NCI-H1417 (cell line): ENCODE data around the gene PRSS56.
"Not testable (repeated sequence)": the region's sequence is repeated elsewhere in the genome, so short reads cannot be mapped to it uniquely, and the experiment has no call there.

ENCODE experiments used
- DNase-seq, 3 experiments: peaks; one replicate each; lab custom pipeline; 2025; lab: John Stamatoyannopoulos, UW

Gene PRSS56

DNA sequence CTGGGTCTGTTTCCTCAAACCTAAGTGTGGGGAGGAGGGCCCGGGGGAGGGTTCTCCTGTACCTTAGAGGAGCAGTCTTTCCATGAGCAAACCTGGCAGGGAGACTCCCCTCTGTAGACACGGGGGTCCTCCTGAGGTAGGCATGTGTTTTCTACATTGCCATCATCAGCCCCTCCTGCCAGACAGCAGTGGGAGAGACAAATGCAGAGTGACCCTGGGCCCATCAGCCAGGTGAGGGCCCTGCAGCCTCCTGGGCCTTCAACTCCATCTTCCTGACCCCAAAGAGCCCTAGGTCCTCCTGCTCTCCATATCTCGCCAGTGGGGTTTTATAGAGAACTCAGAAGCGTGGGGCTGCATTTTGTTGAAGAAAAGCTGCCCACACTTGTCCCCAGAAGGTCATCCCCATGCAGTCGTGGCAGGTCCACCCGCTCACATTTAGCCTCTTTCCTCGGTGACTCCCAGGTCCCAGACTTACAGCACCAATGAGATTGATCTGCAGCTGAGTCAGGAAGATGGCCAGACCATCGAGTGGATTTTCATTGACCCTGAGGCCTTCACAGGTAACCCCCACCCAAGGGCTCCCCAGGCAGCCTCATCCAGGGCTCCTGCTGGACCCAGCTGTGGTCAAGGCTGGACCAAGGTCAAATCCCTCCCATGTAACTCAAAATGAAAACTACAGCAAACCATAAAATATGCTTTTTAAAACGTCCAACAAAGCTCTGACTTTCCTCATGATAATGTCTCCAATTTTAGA, 21.9 kb downstream of the PRSS56 start:
- no peak for DNase-seq

DNA sequence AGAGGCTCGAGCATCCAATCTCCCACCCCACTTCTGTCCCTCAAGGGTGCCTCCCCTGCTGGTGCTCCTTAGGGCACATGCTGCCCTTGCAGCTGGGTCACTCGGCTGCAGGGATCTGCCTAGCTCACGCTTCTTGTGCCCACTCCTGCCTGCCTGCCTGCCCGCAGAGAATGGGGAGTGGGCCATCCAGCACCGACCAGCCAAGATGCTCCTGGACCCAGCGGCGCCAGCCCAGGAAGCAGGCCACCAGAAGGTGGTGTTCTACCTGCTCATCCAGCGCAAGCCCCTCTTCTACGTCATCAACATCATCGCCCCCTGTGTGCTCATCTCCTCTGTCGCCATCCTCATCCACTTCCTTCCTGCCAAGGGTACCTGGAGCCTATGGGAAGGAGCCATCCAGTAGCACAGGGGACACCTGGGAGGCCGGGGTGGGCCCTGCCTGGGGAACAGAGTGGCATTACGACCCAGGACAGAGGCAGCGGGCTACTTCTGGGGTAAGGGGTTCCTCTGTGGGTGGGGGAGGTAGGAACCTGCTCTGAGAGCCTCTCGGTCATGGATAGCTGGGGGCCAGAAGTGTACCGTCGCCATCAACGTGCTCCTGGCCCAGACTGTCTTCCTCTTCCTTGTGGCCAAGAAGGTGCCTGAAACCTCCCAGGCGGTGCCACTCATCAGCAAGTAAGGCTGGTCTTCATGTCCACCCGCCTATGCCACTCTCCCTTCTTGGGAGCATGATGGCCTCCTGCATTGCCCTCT, 22.7 kb downstream of the PRSS56 start:
- DNase-seq: no peak

DNA sequence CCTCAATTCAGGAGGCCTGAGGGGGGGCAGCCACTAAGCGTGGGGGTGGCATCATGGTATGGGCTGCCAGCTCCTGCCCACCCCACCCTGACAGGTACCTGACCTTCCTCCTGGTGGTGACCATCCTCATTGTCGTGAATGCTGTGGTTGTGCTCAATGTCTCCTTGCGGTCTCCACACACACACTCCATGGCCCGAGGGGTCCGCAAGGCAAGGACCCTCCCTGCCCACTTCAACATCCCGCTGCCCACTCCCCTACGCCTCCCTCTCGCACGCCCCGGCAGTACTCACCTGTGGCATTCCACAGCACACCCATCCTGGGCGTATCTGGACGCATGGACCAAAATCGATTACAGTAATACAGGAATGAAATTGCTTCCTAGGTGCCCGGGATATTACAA, 23.3 kb downstream of the PRSS56 start:
- no peak for DNase-seq

GRCh38 chr2:232543928-232544631, 23.9 kb downstream of the PRSS56 start:
- no peak for DNase-seq

DNA sequence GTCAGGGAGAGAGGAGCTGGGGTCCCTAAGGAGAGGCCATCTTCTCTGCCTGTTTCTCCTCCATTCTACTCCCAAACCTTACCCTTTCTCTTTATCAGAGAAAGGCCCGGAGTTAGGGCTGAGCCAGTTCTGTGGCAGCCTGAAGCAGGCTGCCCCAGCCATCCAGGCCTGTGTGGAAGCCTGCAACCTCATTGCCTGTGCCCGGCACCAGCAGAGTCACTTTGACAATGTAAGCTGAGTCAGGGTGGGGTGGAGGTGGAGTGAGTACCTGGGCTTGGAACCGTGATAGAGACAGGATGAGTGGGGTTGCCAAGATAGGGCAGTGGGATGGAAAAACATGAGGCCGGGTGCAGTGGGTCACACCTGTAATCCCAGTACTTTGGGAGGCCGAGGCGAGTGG, 24.5 kb downstream of the PRSS56 start:
- no peak for DNase-seq

DNA sequence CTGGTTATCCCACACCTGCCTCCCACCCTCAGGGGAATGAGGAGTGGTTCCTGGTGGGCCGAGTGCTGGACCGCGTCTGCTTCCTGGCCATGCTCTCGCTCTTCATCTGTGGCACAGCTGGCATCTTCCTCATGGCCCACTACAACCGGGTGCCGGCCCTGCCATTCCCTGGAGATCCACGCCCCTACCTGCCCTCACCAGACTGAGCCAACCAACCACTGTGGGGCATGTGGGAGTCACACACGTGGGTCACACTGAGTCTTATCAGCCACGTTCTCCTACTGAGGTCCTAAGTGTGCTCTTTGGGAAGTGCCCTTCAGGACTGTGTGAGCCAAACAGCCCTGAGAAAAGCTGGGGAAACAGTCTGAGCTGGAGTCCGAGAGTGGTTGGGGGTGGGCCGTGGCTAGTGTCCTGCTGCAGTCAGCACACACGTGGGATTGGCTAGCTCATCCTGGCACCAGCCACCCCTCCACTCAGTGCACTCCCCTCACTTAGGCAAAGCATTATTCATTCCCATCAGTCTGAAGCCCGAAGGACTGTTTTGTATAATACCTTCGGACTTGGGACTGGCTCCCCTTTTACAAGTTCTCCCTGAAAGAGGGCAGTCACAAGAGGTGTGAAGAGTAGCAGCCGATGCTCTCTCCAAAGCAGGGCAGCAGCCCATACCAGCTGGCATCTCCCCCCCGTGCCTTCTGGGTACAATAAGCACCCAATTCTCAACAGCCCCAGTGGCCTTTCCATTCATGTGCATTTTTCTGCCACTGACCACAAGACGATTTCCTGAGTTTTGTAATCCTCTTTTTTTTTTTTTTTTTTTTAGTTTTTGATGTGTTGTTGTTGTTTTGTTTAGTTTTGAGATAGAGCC, 25.6 kb downstream of the PRSS56 start:
- no peak for DNase-seq

DNA sequence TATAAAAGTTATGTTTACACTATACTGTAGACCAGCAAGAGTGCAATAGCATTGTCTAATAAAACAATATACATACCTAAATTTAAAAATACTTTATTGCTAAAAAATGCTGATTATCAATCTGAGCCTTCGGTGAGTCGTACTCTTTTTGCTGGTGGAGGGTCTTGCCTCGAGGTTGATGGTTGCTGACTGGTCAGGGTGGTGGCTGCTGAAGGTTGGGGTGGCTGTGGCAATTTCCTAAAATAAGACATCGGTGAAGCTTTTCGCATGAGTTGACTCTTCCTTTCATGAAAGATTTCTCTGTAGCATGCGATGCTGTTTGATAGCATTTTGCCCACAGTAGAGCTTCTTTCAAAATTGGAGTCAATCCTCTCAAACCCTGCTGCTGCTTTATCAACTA, 27.8 kb downstream of the PRSS56 start:
- DNase-seq: no peak

- no peak for DNase-seq
Observed at GRCh38 chr2:232549655-232550353, 29.6 kb downstream of the PRSS56 start.

GRCh38 chr2:232550354-232551249, 30.4 kb downstream of the PRSS56 start, which contains the start of the genes EIF4E2 and TIGD1:
Gene EIF4E2, plus strand, starts transcription at chr2:232550689. Its CDS starts 36 bp downstream, at chr2:232550725.
Gene TIGD1, minus strand, starts transcription at chr2:232550557. Its CDS starts 675 bp downstream, at chr2:232549882.
- peak; percentile 84 to 95 (median 92) for DNase-seq

GRCh38 chr2:232551250-232551638, 31.1 kb downstream of the PRSS56 start:
- no peak for DNase-seq

GRCh38 chr2:232551776-232552175, 31.6 kb downstream of the PRSS56 start:
- DNase-seq: no peak

DNA sequence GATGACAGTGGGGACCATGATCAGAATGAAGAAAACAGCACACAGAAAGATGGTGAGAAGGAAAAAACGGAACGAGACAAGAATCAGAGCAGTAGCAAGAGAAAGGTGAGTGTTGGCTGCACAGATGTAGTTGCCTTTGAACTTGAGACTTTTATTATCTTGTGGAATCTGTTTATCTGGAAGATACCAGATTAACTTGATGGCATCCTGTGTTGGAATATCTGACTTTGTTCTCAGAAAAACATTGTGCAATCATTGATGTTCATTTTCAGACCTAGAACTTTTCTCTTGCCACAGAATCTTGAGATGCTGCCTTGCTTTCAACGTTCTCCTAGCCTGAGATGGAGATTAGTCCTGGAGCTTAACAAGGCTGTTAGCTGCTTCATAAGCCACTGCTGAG, 36.2 kb downstream of the PRSS56 start:
- DNase-seq: no peak

DNA sequence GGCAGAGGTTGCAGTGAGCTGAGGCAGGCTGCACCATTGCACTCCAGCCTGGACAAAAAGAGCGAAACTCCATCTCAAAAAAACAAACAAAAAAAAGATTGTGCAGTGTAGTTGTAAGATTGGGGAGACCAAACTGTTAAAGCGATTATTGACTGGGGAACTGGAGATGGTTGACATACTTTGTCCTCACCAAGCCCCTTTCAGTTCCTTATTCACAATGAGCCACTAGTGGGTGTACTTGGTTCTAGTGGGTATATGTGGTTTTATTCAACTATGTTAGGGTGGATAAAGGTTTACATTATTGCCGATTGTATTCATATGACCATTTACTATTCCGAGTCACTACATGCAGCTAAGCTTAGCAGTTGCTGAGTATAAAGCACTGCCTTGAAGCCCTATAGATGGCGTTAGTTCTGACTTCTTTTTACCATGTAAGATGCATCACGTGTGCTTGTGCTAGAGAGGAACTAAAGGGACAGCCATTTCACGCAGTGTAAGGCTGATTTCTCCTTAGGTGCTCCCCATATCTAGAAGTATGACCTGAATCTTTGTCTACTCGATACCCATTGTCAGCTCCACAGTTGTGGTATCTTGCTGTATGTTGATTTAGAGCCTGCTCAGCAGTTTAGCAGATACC, 42.4 kb downstream of the PRSS56 start:
- DNase-seq: no peak

DNA sequence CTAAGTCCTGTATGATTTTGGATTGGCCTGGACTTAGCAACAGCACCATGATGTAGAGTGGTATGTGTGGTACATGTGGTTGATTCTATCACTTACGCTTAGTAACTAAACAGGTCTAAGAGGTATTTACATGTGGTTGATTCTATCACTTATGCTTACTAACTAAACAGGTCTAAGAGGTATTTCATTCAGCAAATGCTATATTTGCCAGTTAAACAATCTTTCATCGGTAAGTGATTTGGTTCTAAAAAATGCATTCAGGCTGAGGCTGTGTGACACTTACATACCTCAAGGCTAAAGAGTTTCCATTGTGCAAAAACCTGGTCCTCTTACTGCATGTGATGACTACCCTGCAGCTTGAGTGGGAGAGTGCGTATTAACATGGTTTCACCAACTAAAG, 43.4 kb downstream of the PRSS56 start:
- no peak for DNase-seq

DNA sequence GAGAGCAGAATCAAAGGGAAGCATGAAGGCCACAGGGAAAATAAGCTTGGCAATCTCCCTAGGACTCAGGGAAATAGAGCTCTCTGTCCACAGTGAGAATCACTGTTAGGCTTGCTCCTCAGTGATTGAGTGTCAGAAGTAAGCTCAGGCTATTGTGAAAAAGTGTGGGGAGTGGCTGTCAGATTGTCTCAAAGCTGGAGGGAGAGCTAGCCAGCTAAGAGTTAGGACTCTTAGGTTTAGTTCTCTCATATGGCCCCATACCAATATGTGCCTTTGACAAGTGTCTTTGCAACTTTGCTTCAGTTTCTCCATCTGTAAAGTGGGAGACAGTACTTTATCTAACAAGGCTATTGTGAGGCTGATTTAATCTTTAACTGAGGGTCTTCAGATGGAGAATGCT, 47.5 kb downstream of the PRSS56 start:
- no peak for DNase-seq

- no peak for DNase-seq
Observed at GRCh38 chr2:232568161-232568560, 48.0 kb downstream of the PRSS56 start.

GRCh38 chr2:232569541-232569940, 49.4 kb downstream of the PRSS56 start:
- no peak for DNase-seq

DNA sequence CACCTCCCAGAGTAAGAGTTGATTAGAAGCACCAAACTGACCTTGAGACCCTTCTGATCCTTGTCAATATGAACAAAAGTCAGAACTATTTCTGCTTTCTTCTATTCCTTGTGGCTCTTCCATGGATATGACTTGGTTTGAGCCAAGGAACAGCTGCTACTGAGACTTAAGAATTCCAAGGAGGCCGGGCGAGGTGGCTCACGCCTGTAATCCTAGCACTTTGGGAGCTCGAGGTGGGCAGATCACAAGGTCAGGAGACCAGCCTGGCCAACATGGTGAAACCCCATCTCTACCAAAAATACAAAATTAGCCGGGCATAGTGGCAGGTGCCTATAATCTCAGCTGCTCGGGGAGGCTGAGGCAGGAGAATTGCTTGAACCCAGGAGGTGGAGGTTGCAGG, 50.3 kb downstream of the PRSS56 start:
- DNase-seq: not testable (repeated sequence)

DNA sequence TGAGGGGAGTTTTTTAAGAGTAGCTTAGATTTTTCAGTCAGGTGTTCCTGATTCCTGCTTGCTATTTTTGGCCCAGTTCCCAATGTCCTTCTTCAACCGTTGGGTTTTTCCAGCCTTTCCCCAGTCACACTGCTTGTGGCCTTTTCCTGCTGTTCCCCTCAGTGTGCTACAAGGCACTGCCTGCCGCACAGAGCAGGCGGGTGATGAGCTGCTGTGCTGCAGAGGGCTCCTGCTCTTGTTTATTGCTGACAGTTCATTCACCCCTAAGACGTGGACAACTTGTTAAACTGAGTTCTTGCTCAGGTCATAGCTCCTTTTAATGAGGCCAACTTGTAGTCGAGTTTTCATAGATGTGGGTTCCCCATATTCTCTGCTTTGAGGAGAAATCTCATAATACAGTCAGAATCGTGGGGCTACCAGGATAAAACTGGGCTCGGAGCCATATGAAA, 50.9 kb downstream of the PRSS56 start:
- no peak for DNase-seq
